RWPE2 (cell line): Measurements from ENCODE around the gene BMP10.

Source experiments
- ATAC-seq: fragments of 200-7000 bp; cut with Tn5 transposase; 3 replicates; pipeline ENCODE4 v1.9.1; 2021; ENCODE audit warnings: low read depth
- DNase-seq: peaks from one replicate; pipeline ENCODE4 v3.0.0-alpha.2; 2020; ENCODE audit warnings: low spot score
- H3K27ac ChIP-seq: fragments of 450-650 bp; 2 replicates; pipeline ENCODE4 v1.5.1; 2017; ENCODE audit warnings: mild to moderate bottlenecking; ENCODE audit not compliant: poor library complexity, severe bottlenecking
- H3K27me3 ChIP-seq: fragments of 250-450 bp; sonication (Bioruptor Pico); 2 replicates; pipeline ENCODE4 v1.5.1; 2021; ENCODE audit warnings: mild to moderate bottlenecking, moderate library complexity; ENCODE audit not compliant: insufficient read depth, poor library complexity, severe bottlenecking
- H3K36me3 ChIP-seq: fragments of 250-450 bp; sonication (Bioruptor Pico); 2 replicates; pipeline ENCODE4 v1.5.1; 2020; ENCODE audit warnings: low read depth, mild to moderate bottlenecking, moderate library complexity
- H3K4me1 ChIP-seq: fragments of 250-450 bp; sonication (Bioruptor Pico); 2 replicates; pipeline ENCODE4 v1.5.1; 2021; ENCODE audit warnings: mild to moderate bottlenecking, moderate library complexity; ENCODE audit not compliant: insufficient read depth, poor library complexity, severe bottlenecking
- H3K4me3 ChIP-seq: fragments of 250-450 bp; sonication (Bioruptor Pico); 2 replicates; pipeline ENCODE4 v1.5.1; 2021; ENCODE audit warnings: mild to moderate bottlenecking, moderate library complexity; ENCODE audit not compliant: severe bottlenecking
- H3K9me3 ChIP-seq: fragments of 250-450 bp; sonication (Bioruptor Pico); 2 replicates; pipeline ENCODE4 v1.5.1; 2021; ENCODE audit warnings: mild to moderate bottlenecking, moderate library complexity; ENCODE audit not compliant: severe bottlenecking
- CTCF ChIP-seq: fragments of 450-650 bp; IDR thresholded peaks from one replicate; pipeline ENCODE4 v1.5.1; 2017; ENCODE audit warnings: mild to moderate bottlenecking, moderate library complexity; ENCODE audit not compliant: poor library complexity, severe bottlenecking

The BMP10 gene

GRCh38 chr2:68863996-68864395, 7.2 kb downstream of the BMP10 start:
- Histone ChIP-seq H3K27me3 (no peaks in the 10 kb centered on the region), H3K4me3 (no peak overlapping the region), H3K4me1 (no peaks in the 10 kb centered on the region), H3K27ac (no peak overlapping the region), H3K36me3 (no peaks in the 10 kb centered on the region), H3K9me3 (no peaks in the 10 kb centered on the region)
- DNase-seq (no peak), ATAC-seq (no peak)
- TF ChIP-seq CTCF: no peak

GRCh38 chr2:68862889-68863288, 8.3 kb downstream of the BMP10 start:
- no peaks in the 10 kb centered on the region for H3K9me3 ChIP-seq
- no peaks in the 10 kb centered on the region for H3K27me3 ChIP-seq
- no peaks in the 10 kb centered on the region for H3K36me3 ChIP-seq
- no peaks in the 10 kb centered on the region for H3K4me1 ChIP-seq
- DNase-seq: no peak
- no peak overlapping the region for H3K4me3 ChIP-seq
- ATAC-seq: no peak
- no peak for TF ChIP-seq CTCF
- H3K27ac ChIP-seq: no peak overlapping the region

- Histone ChIP-seq H3K27me3 (no peaks in the 10 kb centered on the region), H3K36me3 (no peaks in the 10 kb centered on the region), H3K27ac (no peak overlapping the region), H3K4me1 (no peaks in the 10 kb centered on the region), H3K4me3 (no peak overlapping the region), H3K9me3 (no peaks in the 10 kb centered on the region)
- ATAC-seq: no peak
- TF ChIP-seq CTCF: no peak
- DNase-seq: no peak
Observed at GRCh38 chr2:68861330-68861729, 9.9 kb downstream of the BMP10 start.

GRCh38 chr2:68860111-68860510, 11.1 kb downstream of the BMP10 start:
- no peak for TF ChIP-seq CTCF
- no peak for DNase-seq

GRCh38 chr2:68857855-68858456, 13.2 kb downstream of the BMP10 start:
- Histone ChIP-seq H3K27ac (no peak overlapping the region), H3K9me3 (no peaks in the 10 kb centered on the region), H3K36me3 (no peaks in the 10 kb centered on the region), H3K4me1 (no peaks in the 10 kb centered on the region), H3K4me3 (no peak overlapping the region), H3K27me3 (no peaks in the 10 kb centered on the region)
- TF ChIP-seq CTCF: no peak
- DNase-seq: no peak
- no peak for ATAC-seq

More at GRCh38 chr2:68860111-68860510, 11.1 kb downstream of the BMP10 start:
- H3K9me3 ChIP-seq: no peaks in the 10 kb centered on the region
- H3K27ac ChIP-seq: no peak overlapping the region
- no peak for ATAC-seq
- H3K4me1 ChIP-seq: no peaks in the 10 kb centered on the region
- no peaks in the 10 kb centered on the region for H3K36me3 ChIP-seq
- no peaks in the 10 kb centered on the region for H3K27me3 ChIP-seq
- H3K4me3 ChIP-seq: no peak overlapping the region
